Activated CD4-positive, alpha-beta T cell treated with anti-CD3 and anti-CD28 coated beads, Interleukin-2, amount 50 U/mL, for 1 hour (primary cell): ENCODE data around the gene DNAJC7.

ENCODE experiments used
- DNase-seq: peaks from one replicate; pipeline ENCODE4 v3.0.0-alpha.2; 2020

Gene DNAJC7

DNA sequence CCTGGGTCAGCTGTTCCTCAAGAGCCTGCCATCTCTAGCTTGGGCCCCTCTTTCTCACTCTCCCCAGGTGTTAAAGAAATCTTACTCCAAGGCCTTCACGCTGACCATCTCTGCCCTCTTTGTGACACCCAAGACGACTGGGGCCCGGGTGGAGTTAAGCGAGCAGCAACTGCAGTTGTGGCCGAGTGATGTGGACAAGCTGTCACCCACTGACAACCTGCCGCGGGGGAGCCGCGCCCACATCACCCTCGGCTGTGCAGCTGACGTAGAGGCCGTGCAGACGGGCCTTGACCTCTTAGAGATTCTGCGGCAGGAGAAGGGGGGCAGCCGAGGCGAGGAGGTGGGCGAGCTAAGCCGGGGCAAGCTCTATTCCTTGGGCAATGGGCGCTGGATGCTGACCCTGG lies 43.8 kb downstream of the DNAJC7 start:
- no peak for DNase-seq

DNA sequence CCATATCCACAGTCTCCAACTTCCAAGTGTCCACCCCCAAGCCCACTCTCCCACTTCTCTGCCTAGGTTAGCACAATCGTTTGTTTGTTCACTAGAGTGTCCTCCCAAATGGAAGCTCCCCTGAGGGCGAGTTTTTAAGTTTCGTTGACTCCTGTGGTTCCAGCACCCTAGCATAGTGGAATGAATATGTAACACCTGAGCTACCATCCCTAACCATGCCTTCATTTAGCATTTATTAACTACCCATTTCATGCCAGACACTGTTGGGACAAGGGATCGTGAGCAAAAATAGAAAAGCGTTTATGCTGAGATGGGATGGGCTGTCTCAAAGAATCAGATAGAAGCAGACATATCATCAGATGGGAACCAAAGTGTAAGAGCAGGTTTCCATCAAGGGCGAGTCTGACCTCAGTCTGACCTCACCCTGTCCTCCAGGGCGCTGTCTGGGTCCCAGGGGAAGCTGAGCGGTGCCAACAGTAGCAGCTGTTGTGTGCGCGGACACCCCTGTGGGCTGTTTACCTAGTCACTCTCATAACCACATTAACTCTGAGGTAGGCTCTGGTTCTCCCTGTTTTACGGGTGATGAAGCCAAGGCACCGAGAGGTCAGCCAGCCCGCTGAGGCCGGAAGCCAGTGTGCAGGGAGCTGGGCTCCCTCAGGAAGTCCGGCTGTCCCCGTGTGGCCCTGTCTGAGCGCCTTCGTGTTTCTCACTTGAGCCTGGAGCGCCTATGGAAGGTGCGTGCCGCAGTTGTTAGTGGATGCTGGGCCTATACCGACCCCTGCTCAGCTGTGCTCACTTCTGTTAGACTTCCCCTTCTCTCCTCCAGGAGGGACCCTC lies 44.5 kb downstream of the DNAJC7 start:
- DNase-seq = no peak

GRCh38 chr17:41971721-41972523 lies 45.3 kb downstream of the DNAJC7 start:
- DNase-seq = no peak

DNA sequence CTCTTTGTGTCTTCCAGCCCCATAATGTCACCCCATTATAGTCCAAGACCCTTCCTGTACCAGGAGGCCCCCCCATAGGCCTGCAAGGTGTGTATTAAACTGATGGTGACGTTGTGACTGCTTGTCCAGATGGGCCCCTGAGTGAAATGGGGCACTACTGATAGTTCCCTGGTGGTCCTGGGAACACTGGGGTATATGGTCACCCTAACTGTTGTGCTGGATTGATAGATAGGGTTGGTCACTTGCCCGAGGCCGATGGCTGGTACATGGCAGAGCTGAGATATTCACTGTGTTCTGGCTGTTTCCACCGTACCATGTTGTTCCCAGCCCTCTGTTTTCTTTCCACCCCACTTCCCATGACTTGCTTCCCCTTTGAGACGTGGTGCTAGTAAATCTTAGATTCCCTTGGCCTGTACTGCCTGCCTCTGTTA lies 46.3 kb downstream of the DNAJC7 start:
- no peak for DNase-seq

GRCh38 chr17:41968676-41969075 lies 48.6 kb downstream of the DNAJC7 start:
- DNase-seq = no peak

- DNase-seq = no peak
Observed at GRCh38 chr17:41967921-41968578, 49.2 kb downstream of the DNAJC7 start.

- DNase-seq = peak; percentile 27
Observed at GRCh38 chr17:41967141-41967920, 49.9 kb downstream of the DNAJC7 start.

- DNase-seq = peak; percentile 89
Observed at GRCh38 chr17:41966463-41967140, 50.6 kb downstream of the DNAJC7 start, which contains the start of gene CNP. Gene CNP, plus strand, starts transcription at chr17:41966795. Its CDS starts 90 bp downstream, at chr17:41966885.

- peak; percentile 57 for DNase-seq
Observed at GRCh38 chr17:41965694-41966462, 51.4 kb downstream of the DNAJC7 start.

DNA sequence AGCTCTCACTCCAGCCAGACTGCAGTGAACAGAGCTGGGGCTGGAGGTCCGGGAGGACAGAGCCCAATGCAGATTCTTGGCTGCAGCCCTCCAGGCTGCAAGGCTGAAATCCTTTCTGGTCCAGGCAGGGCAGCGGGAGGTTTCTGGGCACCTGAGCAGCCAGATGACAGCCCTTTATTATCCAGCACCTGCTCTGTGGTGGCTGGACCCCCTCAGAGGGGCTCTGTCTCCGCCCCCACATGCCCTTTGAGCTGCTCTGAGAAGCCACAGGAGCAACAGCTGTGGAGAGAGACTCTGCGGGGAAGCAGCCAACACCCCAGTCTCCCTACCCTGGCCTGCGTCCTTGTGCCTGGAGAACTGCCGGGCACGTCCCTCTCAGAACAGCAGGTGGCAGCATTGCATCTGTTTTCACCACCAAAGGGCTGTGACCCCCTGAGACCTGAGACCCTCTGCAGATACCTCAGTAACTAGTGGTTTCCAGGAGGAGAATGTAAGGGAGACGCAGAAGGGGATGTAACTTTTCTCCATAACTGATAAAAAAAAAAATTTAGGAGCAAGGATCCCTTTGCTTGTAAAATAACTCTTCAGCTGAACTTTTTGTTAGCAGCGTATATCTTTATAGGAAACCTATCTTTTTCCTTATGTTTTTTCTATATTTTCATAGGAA lies 54.3 kb downstream of the DNAJC7 start:
- DNase-seq = peak; percentile 67

GRCh38 chr17:41962111-41962510 lies 55.1 kb downstream of the DNAJC7 start:
- no peak for DNase-seq

GRCh38 chr17:41959336-41960095 lies 57.7 kb downstream of the DNAJC7 start:
- DNase-seq = no peak

GRCh38 chr17:41959030-41959335 lies 58.3 kb downstream of the DNAJC7 start:
- no peak for DNase-seq

GRCh38 chr17:41957869-41958439 lies 59.3 kb downstream of the DNAJC7 start:
- no peak for DNase-seq

DNA sequence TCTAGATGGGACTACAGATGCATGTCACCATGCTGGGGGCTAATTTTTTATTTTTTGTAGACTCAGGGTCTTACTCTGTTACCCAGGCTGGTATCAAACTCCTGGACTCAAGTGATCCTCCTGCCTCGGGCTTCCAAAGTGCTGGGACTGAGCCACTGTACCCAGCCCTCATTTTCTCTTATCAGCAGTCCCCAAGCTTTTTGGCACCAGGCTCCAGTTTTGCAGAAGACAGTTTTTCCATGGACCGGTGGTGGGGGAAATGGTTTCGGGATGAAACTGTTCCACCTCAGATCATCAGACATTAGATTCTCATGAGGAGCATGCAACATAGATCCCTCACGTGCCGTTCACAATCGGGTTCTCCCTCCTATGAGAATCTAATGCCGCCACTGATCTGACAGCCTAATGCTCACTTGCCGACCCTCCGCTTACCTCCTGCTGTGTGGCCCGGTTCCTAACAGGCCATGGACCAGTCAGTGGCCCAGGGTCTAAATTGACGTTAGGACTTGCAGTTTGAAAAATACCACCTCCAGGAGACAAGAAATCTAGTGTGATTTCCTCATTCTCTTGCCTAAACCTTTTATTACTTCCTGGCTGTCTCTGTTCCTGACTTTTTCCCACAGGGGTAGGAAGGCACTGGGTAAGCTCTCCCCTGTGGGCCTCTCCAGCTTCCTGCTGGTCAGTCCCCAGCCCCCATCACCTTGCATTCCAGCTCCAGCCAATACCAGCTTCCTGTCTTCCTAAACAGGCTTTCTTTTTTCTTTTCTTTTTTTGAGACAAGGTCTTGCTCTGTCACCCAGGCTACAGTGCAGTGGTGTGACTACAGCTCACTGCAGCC lies 60.0 kb downstream of the DNAJC7 start:
- DNase-seq = no peak

GRCh38 chr17:41956522-41956921 lies 60.7 kb downstream of the DNAJC7 start:
- DNase-seq = no peak

- DNase-seq = no peak
Observed at GRCh38 chr17:41948762-41949460, 68.3 kb downstream of the DNAJC7 start.

DNA sequence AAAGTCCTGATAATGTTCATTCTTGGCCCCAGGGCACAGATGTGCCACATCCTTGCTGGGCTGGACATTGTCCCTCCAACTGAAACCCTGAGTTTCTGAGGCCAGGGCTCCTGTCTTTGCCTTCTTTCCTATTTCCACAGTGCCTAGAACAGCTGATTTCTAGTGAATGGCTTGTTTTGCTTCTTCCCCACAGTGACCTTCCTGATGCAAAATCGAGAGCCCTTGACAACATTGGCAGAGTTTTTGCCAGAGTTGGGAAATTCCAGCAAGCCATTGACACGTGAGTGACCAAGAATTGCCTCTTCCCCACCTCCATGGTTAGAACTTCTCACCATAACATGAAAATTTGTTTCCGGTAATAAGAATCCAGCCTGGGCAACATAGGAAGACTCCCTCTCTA lies 72.3 kb downstream of the DNAJC7 start:
- no peak for DNase-seq
